ENCODE data around the gene PSPH. TPM values are rescaled to one million over a fixed set of nuclear protein-coding genes. Genes with fewer than 3 reads are reported as not detected.

Gene PSPH
- polyA plus RNA-seq, 1 of the 3 experiments (the other 2 are of a cell fraction): 50.5 TPM

DNA sequence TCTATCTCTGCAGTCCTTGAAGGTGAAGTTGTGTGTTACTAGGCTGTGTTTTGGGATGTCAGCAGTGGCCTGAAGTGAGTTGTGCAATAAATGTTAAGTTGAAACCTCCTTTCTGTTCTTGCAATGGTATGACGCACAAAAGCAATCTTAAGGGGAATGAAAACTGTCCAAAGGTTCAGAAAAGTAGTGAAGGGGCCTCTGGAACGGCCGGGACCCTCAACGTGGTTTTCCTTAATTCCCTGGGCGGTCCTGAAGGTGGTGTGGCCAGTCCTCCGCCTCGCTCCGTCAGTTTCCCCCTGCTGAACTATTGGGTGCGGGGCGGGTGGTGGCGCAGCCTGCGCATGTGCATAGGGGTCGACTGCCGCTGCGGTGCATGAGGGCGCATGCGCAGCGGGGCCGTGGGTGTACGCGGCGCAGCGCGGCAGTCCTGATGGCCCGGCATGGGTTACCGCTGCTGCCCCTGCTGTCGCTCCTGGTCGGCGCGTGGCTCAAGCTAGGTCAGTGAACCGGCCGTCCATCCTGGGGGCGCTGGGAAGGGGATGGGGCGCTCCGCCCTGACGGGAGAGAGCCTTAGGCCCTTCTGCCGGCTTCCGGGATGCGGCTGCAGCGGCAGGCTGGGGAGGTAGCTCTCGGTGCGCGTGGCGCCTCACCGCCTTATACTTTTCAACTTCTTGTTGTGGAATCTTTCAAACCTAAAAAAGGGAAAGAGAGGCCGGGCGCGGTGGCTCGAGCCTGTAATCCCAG, 12.8 kb upstream of the PSPH start, which contains the start of gene SUMF2 (continued):
- TF ChIP-seq MXI1 (IDR thresholded peaks at IDR 0.05; ENCODE audit: low read depth, low read length) (peak; percentile 98), NFIC (IDR thresholded peaks at IDR 0.05; ENCODE audit: borderline replicate concordance) (no peak), GATA2 (CRISPR knock-in tag; IDR thresholded peaks at IDR 0.05) (no peak), NRF1 (IDR thresholded peaks at IDR 0.05; ENCODE audit: low read depth, low read length) (peak; percentile 100), TAF1 (IDR thresholded peaks at IDR 0.05; ENCODE audit: borderline replicate concordance, low read depth, low read length) (peak; percentile 79), FOSL2 (IDR thresholded peaks at IDR 0.05; ENCODE audit: borderline replicate concordance, low read depth) (no peak), POLR2AphosphoS5 (IDR thresholded peaks at IDR 0.05; ENCODE audit: low read depth, low read length) (peak; percentile 98; the same call in 1 of the 2 replicates), SIN3A (IDR thresholded peaks at IDR 0.05; ENCODE audit: borderline replicate concordance, low read depth, low read length) (peak; percentile 93; the same call in 1 of the 2 replicates), MEF2A (IDR thresholded peaks at IDR 0.05; ENCODE audit: borderline replicate concordance, low read depth) (no peak)
- TF ChIP-seq, protein P1, sequence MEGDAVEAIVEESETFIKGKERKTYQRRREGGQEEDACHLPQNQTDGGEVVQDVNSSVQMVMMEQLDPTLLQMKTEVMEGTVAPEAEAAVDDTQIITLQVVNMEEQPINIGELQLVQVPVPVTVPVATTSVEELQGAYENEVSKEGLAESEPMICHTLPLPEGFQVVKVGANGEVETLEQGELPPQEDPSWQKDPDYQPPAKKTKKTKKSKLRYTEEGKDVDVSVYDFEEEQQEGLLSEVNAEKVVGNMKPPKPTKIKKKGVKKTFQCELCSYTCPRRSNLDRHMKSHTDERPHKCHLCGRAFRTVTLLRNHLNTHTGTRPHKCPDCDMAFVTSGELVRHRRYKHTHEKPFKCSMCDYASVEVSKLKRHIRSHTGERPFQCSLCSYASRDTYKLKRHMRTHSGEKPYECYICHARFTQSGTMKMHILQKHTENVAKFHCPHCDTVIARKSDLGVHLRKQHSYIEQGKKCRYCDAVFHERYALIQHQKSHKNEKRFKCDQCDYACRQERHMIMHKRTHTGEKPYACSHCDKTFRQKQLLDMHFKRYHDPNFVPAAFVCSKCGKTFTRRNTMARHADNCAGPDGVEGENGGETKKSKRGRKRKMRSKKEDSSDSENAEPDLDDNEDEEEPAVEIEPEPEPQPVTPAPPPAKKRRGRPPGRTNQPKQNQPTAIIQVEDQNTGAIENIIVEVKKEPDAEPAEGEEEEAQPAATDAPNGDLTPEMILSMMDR (IDR thresholded peaks at IDR 0.05): peak; percentile 24; the same call in 1 of the 2 replicates

DNA sequence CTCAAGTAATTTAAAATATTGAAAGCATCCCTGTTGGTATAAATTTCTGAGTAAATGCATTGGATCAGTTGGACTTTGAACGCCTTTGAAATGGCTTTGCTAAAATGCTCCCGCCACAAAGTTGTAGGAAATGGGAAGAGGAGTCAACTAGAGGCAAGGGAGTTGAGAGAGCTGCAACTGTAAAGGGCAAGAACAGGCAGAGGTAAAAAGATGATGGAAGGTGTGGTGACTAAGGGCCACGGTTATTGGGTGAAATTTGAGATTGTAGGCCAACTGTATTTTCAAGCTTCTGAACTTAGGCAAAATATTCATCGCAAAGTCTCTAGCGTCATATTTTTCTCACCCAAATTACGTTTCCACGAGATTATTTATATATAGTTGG, 12.2 kb upstream of the PSPH start:
- Histone ChIP-seq H3F3A (replicated peaks; ENCODE audit: insufficient read depth) (peaks cover 55% of the 10 kb centered on the region), H3K4me2 (peak overlapping the region; percentile 92), H4K20me1 (ENCODE audit: insufficient read depth) (peaks cover 11% of the 10 kb centered on the region), H3K36me3 (replicated peaks in 1 of 2; ENCODE audit: control insufficient read depth in 1 of 2, insufficient read depth in 2 of 2, low read length in 1 of 2) (peaks cover 51 to 56% of the 10 kb centered on the region in 2 experiments), H2AFZ (ENCODE audit: low read depth) (0 out of 2 replicates have a peak overlapping the region, but pooled peaks have one; percentile 69), H3K9me3 (no peaks in the 10 kb centered on the region), H3K27me3 (ENCODE audit: insufficient read depth) (no peaks in the 10 kb centered on the region), H3K9me2 (no peaks in the 10 kb centered on the region), H3K4me1 (ENCODE audit: control insufficient read depth in 1 of 2, insufficient read depth in 2 of 2, low read depth in 1 of 2, low read length in 1 of 2) (peaks cover 4 to 23% of the 10 kb centered on the region in 2 experiments; a peak in 3 of 4 replicates), H3K9ac (no peak overlapping the region), H3K4me3 (ENCODE audit: low read depth in 2 of 2, low read length in 1 of 2) (no peak overlapping the region), H3K27ac (ENCODE audit: low read depth in 2 of 2, low read length in 1 of 2) (peak overlapping the region; percentile 78 to 90), H3K79me2 (ENCODE audit: insufficient read depth) (peaks cover 52% of the 10 kb centered on the region)
- WGBS (ENCODE audit: low lambda C conversion rate): 72% methylated on average over 7 of the region's 7 CpGs
- no peak for DNase-seq
- TF ChIP-seq RCOR1 (IDR thresholded peaks at IDR 0.05; ENCODE audit: low read length): no peak
- no peak for TF ChIP-seq MEF2A (IDR thresholded peaks at IDR 0.05; ENCODE audit: borderline replicate concordance, low read depth)
- TF ChIP-seq ELF1 (IDR thresholded peaks at IDR 0.05): no peak
- TF ChIP-seq YY1 (IDR thresholded peaks at IDR 0.05; ENCODE audit: low read depth): no peak
- TF ChIP-seq, protein P2, sequence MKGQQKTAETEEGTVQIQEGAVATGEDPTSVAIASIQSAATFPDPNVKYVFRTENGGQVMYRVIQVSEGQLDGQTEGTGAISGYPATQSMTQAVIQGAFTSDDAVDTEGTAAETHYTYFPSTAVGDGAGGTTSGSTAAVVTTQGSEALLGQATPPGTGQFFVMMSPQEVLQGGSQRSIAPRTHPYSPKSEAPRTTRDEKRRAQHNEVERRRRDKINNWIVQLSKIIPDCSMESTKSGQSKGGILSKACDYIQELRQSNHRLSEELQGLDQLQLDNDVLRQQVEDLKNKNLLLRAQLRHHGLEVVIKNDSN (IDR thresholded peaks at IDR 0.05; ENCODE audit: borderline replicate concordance, low read depth): no peak
- no peak for TF ChIP-seq POLR2AphosphoS5 (IDR thresholded peaks at IDR 0.05; ENCODE audit: low read depth, low read length)
- TF ChIP-seq FOXM1 (IDR thresholded peaks at IDR 0.05; ENCODE audit: low read depth): no peak
- TF ChIP-seq JUND (IDR thresholded peaks at IDR 0.05): no peak
- TF ChIP-seq, protein P3, sequence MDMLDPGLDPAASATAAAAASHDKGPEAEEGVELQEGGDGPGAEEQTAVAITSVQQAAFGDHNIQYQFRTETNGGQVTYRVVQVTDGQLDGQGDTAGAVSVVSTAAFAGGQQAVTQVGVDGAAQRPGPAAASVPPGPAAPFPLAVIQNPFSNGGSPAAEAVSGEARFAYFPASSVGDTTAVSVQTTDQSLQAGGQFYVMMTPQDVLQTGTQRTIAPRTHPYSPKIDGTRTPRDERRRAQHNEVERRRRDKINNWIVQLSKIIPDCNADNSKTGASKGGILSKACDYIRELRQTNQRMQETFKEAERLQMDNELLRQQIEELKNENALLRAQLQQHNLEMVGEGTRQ (IDR thresholded peaks at IDR 0.05; ENCODE audit: borderline replicate concordance, low read depth, low read length): no peak
- TF ChIP-seq EZH2phosphoT487 (IDR thresholded peaks at IDR 0.05; ENCODE audit: borderline replicate concordance, low read depth): no peak
- TF ChIP-seq GATA2 (CRISPR knock-in tag; IDR thresholded peaks at IDR 0.05): no peak
- TF ChIP-seq, protein P4, sequence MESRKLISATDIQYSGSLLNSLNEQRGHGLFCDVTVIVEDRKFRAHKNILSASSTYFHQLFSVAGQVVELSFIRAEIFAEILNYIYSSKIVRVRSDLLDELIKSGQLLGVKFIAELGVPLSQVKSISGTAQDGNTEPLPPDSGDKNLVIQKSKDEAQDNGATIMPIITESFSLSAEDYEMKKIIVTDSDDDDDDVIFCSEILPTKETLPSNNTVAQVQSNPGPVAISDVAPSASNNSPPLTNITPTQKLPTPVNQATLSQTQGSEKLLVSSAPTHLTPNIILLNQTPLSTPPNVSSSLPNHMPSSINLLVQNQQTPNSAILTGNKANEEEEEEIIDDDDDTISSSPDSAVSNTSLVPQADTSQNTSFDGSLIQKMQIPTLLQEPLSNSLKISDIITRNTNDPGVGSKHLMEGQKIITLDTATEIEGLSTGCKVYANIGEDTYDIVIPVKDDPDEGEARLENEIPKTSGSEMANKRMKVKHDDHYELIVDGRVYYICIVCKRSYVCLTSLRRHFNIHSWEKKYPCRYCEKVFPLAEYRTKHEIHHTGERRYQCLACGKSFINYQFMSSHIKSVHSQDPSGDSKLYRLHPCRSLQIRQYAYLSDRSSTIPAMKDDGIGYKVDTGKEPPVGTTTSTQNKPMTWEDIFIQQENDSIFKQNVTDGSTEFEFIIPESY (IDR thresholded peaks at IDR 0.05; ENCODE audit: borderline replicate concordance, low read depth): no peak
- TF ChIP-seq NRF1 (IDR thresholded peaks at IDR 0.05; ENCODE audit: low read depth, low read length): no peak
- no peak for TF ChIP-seq NFIC (IDR thresholded peaks at IDR 0.05; ENCODE audit: borderline replicate concordance)
- TF ChIP-seq RFX5 (IDR thresholded peaks at IDR 0.05; ENCODE audit: low read length): no peak
- no peak for TF ChIP-seq TCF12 (IDR thresholded peaks at IDR 0.05)
- CTCF ChIA-PET: interaction anchor here (0.5 to 3.2 kb wide), 8 partner anchors 9 to 1608 kb away, joined by 3 to 25 read pairs (median 6); partner anchors contain the start of genes CCT6A and PSPH
- POLR2A ChIA-PET: interaction anchor here (1.4 to 4.3 kb wide), 2 partner anchors 13 to 99 kb away, joined by 5 to 36 read pairs; partner anchors contain the start of genes CCT6A, NIPSNAP2 and PSPH
